Calu3 (cell line): ENCODE measurements around the gene MRFAP1. TPM values are rescaled to one million over a fixed set of nuclear protein-coding genes. Genes with fewer than 3 reads are reported as not detected.
A peak's percentile ranks its signal among the peaks of the same experiment; 100 is the strongest.

Experiments used
- BruUV-seq: library from RNA; stranded (reverse); fragments of 400-500 nt; replicated peaks from 2 replicates; lab custom pipeline; 2021; lab: Mats Ljungman, UMichigan
- CTCF ChIA-PET: fragments of 300-600 bp; sonication (Branson Sonifier 250); formaldehyde crosslinking; loops from one replicate; lab custom pipeline; 2022; ENCODE audit warnings: antibody characterized with exemption; lab: Charles Lee
- DNase-seq: peaks from one replicate; pipeline ENCODE4 v3.0.0; 2022
- H3K27ac Mint-ChIP-seq: one replicate; pipeline ENCODE4 v1.8.0; 2022; ENCODE audit warnings: mixed read lengths; ENCODE audit not compliant: unreplicated experiment
- H3K27me3 Mint-ChIP-seq: one replicate; pipeline ENCODE4 v1.8.0; 2022; ENCODE audit warnings: mixed read lengths; ENCODE audit not compliant: unreplicated experiment
- H3K36me3 Mint-ChIP-seq: one replicate; pipeline ENCODE4 v1.8.0; 2022; ENCODE audit warnings: mild to moderate bottlenecking, moderate library complexity, mixed read lengths; ENCODE audit not compliant: insufficient read depth, unreplicated experiment
- H3K4me1 Mint-ChIP-seq: one replicate; pipeline ENCODE4 v1.8.0; 2022; ENCODE audit warnings: mild to moderate bottlenecking, low read depth, mixed read lengths; ENCODE audit not compliant: unreplicated experiment
- H3K4me3 Mint-ChIP-seq: one replicate; pipeline ENCODE4 v1.8.0; 2022; ENCODE audit warnings: mild to moderate bottlenecking, low read depth, moderate library complexity, mixed read lengths; ENCODE audit not compliant: unreplicated experiment
- H3K9me3 Mint-ChIP-seq: one replicate; pipeline ENCODE4 v1.8.0; 2022; ENCODE audit warnings: low read depth, mixed read lengths; ENCODE audit not compliant: unreplicated experiment
- intact Hi-C: fragments of 100-400 bp; cut with micrococcal nuclease; formaldehyde crosslinking; loops from one replicate; pipeline ENCODE4 v1.10.0; 2022; ENCODE audit not compliant: unreplicated experiment
- total RNA-seq: library from RNA; stranded (reverse); gene quantifications from 2 replicates; pipeline ENCODE4 v1.2.3, GENCODE V29; 2022
- TF ChIP-seq, protein P1 (sequence below): fragments of 200-600 bp; IDR thresholded peaks from one replicate; pipeline ENCODE4 v1.8.0; 2022; ENCODE audit warnings: antibody characterized with exemption; ENCODE audit not compliant: unreplicated experiment

Gene MRFAP1
- total RNA-seq, 1 experiment from 2014 or later, result 151 TPM

DNA sequence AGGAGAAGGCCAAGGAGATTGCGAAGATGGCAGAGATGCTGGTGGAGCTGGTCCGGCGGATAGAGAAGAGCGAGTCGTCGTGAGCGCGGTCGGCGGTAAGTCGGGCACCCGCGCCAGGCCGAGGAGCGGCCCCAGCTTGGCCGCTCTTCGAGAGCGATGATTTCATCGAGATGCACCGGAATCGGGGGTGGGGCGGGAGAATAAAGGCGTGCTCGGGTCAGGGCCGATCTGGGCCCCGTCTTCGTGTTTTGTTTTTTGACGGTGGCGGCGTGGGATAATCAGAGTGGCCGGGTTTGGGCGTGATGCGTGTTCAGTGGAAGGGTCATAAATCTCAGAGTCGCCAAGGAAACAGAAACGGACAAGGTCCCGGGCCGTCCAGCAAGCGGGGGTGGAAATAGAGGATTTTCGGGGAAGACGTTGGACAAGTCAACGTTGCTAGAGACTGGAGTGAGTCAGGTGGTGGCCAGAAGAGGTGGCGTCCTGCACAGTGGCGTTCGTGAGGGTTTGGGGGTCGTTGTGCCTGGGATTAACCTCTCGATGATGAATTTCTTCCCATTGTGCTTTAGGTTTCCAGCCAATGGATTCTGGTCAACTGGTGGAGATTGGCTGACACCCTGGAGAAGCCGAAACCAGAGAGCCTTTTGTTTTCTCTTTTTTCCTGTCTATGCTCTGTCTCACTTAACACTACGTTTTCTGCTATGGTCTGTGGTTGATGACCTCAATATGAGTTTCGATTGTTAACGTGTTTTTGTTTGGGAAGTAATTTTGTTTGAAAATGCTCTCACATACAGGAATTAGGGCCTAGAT is 882 bp downstream of the MRFAP1 start:
- intact Hi-C loops, result no loop called here
- BruUV-seq, result no TSS peak
- H3K27me3 Mint-ChIP-seq, result peaks cover 9% of the 10 kb centered on the region

DNA sequence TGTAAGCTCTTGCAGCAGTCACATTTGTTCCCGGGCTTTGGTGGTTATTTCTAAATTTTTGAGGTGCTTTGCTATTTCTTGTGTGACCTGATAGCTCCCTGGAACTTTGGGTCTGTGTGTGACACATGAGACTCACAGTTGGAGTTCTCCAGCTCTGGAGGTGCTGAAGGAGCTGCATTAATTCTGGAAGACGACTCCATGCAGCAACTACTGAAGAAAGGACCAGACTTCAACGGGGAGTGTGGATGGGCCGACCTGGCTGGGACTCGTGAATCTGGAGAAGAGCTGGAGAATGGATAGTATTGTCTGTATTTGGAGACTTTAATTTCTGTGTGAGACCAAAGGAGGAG is 1.5 kb downstream of the MRFAP1 start:
- CTCF ChIA-PET, result no interaction called here
- intact Hi-C loops, result no loop called here
- H3K4me3 Mint-ChIP-seq, result peak overlapping the region; percentile 98

More for the DNA sequence above, 882 bp downstream of the MRFAP1 start:
- TF ChIP-seq, protein P1, sequence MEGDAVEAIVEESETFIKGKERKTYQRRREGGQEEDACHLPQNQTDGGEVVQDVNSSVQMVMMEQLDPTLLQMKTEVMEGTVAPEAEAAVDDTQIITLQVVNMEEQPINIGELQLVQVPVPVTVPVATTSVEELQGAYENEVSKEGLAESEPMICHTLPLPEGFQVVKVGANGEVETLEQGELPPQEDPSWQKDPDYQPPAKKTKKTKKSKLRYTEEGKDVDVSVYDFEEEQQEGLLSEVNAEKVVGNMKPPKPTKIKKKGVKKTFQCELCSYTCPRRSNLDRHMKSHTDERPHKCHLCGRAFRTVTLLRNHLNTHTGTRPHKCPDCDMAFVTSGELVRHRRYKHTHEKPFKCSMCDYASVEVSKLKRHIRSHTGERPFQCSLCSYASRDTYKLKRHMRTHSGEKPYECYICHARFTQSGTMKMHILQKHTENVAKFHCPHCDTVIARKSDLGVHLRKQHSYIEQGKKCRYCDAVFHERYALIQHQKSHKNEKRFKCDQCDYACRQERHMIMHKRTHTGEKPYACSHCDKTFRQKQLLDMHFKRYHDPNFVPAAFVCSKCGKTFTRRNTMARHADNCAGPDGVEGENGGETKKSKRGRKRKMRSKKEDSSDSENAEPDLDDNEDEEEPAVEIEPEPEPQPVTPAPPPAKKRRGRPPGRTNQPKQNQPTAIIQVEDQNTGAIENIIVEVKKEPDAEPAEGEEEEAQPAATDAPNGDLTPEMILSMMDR, result no peak
- Mint-ChIP-seq H3K9me3 (no peaks in the 10 kb centered on the region), H3K4me3 (peak overlapping the region; percentile 98), H3K36me3 (peaks cover 35% of the 10 kb centered on the region), H3K4me1 (peaks cover 12% of the 10 kb centered on the region), H3K27ac (peak overlapping the region; percentile 95)
- DNase-seq, result peak; percentile 26
- CTCF ChIA-PET, result interaction anchor here (1.2 kb wide), 1 partner anchor 93 kb away, joined by 3 read pairs; no protein-coding TSS in a partner anchor

DNA sequence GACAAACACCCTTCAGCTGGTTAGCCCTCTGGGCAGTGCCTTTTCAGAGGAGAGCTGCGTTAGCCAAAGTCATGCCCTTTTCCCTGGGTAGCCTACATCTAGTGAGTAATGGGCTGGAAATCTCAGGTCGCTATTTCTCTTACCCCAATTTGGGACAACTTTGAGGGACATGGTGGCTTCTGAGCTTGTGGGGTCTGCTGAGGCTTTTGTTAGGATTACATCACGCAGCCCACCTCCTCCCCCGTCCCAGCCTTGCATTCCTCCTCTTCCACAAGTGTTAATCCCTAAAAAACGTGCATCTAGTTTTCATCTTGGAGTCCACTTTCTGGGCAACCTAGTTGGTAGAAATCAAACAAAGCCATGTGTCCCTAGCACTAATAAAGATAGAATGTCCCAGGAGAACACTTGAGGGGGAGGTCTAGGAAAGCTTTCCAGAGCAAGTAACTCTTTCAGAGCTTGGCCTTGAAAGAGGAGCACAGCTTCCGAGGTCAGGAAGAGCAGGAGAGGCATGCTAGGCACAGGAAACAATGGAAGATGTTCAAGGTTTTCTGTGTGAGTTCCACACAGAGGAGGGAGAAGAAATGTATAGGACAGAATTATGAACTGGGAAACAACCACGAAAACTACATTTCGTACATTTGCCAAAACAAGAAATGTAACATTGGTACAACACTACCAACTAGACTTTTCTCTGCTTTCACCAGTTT is 2.8 kb downstream of the MRFAP1 start:
- Mint-ChIP-seq H3K4me3 (no peak overlapping the region), H3K27me3 (peaks cover 17% of the 10 kb centered on the region), H3K9me3 (no peaks in the 10 kb centered on the region), H3K27ac (no peak overlapping the region), H3K36me3 (peaks cover 35% of the 10 kb centered on the region), H3K4me1 (peaks cover 12% of the 10 kb centered on the region)
- DNase-seq, result no peak
- intact Hi-C loops, result no loop called here
- BruUV-seq, result no TSS peak
- TF ChIP-seq, protein P1, result no peak
- CTCF ChIA-PET, result no interaction called here

More for the DNA sequence above, 1.5 kb downstream of the MRFAP1 start:
- TF ChIP-seq, protein P1, result no peak
- Mint-ChIP-seq H3K9me3 (no peaks in the 10 kb centered on the region), H3K4me1 (peaks cover 12% of the 10 kb centered on the region), H3K27me3 (peaks cover 15% of the 10 kb centered on the region), H3K27ac (peak overlapping the region; percentile 95), H3K36me3 (peaks cover 35% of the 10 kb centered on the region)
- BruUV-seq, result no TSS peak
- DNase-seq, result no peak

DNA sequence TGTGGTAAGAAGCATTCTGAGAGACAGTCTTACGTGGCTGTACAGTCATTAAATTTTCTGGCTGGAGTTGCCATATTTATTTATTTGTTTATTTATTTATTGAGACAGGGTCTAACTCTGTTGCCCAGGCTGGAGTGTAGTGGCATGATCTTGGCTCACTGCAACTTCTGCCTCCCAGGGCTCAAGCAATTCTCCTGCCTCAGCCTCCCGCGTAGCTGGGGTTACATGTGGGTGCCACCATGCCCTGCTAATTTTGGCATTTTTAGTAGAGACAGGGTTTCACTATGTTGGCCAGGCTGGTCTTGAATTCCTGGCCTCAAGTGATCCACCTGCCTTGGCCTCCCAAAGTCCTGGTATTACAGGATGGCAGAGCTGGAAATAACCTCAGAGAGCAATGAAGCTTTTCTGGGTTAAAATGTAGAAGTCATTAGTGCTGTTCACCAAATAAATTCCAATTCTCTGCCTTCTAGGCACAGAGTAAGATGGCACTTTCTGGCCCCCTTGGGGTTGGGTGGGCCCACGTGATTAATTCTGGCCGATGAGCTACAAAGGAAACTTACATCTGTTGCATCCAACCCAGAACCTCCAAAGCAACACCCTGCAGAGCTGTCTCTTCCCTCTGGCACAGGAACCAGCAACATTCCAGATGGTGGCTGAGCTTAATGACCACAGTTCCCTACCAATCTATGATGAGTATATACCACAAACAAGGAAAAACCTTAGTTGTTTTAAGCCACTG is 4.5 kb downstream of the MRFAP1 start:
- H3K4me1 Mint-ChIP-seq, result peaks cover 12% of the 10 kb centered on the region
- no peak for DNase-seq
- peaks cover 17% of the 10 kb centered on the region for H3K27me3 Mint-ChIP-seq
- TF ChIP-seq, protein P1, result no peak
- CTCF ChIA-PET, result interaction anchor here (0.5 kb wide), 1 partner anchor 96 kb away, joined by 5 read pairs; no protein-coding TSS in a partner anchor
- H3K36me3 Mint-ChIP-seq, result peaks cover 34% of the 10 kb centered on the region
- no peaks in the 10 kb centered on the region for H3K9me3 Mint-ChIP-seq
- intact Hi-C loops, result no loop called here
- no TSS peak for BruUV-seq
- H3K4me3 Mint-ChIP-seq, result no peak overlapping the region
- H3K27ac Mint-ChIP-seq, result no peak overlapping the region
